ENCODE measurements around the gene CAMKK2.
"Not testable (repeated sequence)": the region's sequence is repeated elsewhere in the genome, so short reads cannot be mapped to it uniquely, and the experiment has no call there.

CAMKK2 gene

DNA sequence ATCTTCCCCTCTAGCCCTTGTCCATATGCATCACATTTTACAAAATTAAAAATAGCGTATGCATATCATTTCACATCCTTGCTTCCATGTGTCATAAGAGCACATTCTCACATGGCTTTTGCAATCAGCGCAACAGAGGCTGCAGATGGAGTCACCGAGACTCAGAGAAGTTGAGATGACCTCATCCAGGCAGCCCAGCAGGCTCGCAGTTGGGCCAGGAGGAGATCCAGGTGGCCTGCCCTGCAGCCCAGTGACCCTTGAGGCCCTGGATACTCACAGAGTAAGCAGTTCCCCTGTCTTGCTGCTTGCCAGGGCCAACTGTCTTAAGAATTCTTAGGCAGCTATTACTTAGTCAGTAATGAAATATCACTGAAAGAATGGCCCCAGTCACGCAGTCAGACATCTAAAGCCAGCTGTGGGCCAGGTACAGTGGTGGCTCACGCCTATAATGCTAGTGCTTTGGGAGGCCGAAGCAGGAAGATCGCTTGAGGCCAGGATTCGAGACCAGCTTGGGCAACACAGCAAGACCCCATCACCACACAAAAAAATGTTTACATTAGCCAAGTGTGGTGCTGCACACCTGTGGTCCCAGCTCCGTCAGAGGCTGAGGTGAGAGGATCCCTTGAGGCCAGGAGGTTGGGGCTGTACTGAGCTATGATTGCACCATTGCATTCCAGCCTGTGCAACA lies 9.1 kb downstream of the CAMKK2 start:
- H3K36me3 ChIP-seq (ENCODE audit: control insufficient read depth in 2 of 2, insufficient read depth in 2 of 2, low read length in 2 of 2), result peaks cover 0 to 6% of the 10 kb centered on the region in 2 donors
- H3K4me1 ChIP-seq (ENCODE audit: control insufficient read depth, insufficient read depth, low read length), result peaks cover 16% of the 10 kb centered on the region
- no peak overlapping the region for H3K27ac ChIP-seq (ENCODE audit: low read length)
- no peaks in the 10 kb centered on the region for H3K27me3 ChIP-seq (ENCODE audit: control insufficient read depth in 1 of 2, insufficient read depth in 2 of 2, low read length in 2 of 2)
- no peak overlapping the region for H3K9ac ChIP-seq (ENCODE audit: low read length in 2 of 2)
- no peak overlapping the region for H3K4me3 ChIP-seq (ENCODE audit: low read length in 2 of 2)
- no peaks in the 10 kb centered on the region for H3K9me3 ChIP-seq (ENCODE audit: control insufficient read depth in 2 of 2, low read length in 2 of 2)

GRCh38 chr12:121285856-121286255 lies 10.7 kb downstream of the CAMKK2 start:
- H3K9ac ChIP-seq (ENCODE audit: low read length in 2 of 2), result no peak overlapping the region
- peaks cover 0 to 2% of the 10 kb centered on the region in 2 donors for H3K36me3 ChIP-seq (ENCODE audit: control insufficient read depth in 2 of 2, insufficient read depth in 2 of 2, low read length in 2 of 2)
- peaks cover 21% of the 10 kb centered on the region for H3K4me1 ChIP-seq (ENCODE audit: control insufficient read depth, insufficient read depth, low read length)
- H3K9me3 ChIP-seq (ENCODE audit: control insufficient read depth in 2 of 2, low read length in 2 of 2), result no peaks in the 10 kb centered on the region
- H3K27me3 ChIP-seq (ENCODE audit: control insufficient read depth in 1 of 2, insufficient read depth in 2 of 2, low read length in 2 of 2), result no peaks in the 10 kb centered on the region
- H3K27ac ChIP-seq (ENCODE audit: low read length), result no peak overlapping the region
- no peak overlapping the region for H3K4me3 ChIP-seq (ENCODE audit: low read length in 2 of 2)

DNA sequence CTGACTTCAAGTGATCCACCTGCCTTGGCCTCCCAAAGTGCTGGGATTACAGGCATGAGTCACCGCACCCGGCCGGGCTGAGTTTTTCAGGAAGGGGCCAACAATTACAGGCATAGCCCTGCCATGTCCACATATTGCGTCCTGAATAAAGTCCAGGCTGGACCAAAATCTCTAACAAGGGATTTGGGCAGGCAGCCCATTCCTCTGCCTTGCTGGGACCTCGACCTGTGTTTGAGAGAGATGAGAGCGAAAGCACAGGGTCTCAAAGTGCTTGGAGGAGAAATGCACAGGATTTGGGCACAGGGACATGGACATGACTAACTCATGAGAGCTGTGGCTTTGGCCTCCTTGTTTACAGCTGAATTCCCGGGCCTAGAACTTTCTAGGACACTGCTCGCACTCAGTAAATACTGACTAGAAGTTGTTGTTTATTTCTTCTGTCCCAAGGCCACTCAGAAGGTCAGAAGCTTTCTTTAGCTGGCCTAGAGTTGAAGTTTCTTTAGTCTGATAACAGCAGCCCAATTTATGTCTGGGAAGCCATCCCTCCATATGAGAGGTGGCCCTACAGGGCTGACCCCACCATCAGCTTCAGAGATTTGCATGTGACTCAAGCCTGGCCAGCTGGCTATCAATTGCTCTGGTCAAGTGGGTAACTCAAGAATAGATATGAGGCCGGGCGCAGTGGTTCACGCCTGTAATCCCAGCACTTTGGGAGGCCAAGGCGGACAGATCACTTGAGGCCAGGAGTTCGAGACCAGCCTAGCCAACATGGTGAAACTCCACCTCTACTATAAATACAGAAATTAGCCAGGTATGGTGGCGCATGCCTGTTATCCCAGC lies 11.7 kb downstream of the CAMKK2 start:
- Histone ChIP-seq H3K4me1 (ENCODE audit: control insufficient read depth, insufficient read depth, low read length) (peaks cover 22% of the 10 kb centered on the region), H3K27ac (ENCODE audit: low read length) (no peak overlapping the region), H3K36me3 (ENCODE audit: control insufficient read depth in 2 of 2, insufficient read depth in 2 of 2, low read length in 2 of 2) (peaks cover 0 to 2% of the 10 kb centered on the region in 2 donors), H3K9me3 (ENCODE audit: control insufficient read depth in 2 of 2, low read length in 2 of 2) (no peaks in the 10 kb centered on the region), H3K4me3 (ENCODE audit: low read length in 2 of 2) (no peak overlapping the region), H3K27me3 (ENCODE audit: control insufficient read depth in 1 of 2, insufficient read depth in 2 of 2, low read length in 2 of 2) (no peaks in the 10 kb centered on the region), H3K9ac (ENCODE audit: low read length in 2 of 2) (peak overlapping the region in 1 of 2 donors; percentile 29)

DNA sequence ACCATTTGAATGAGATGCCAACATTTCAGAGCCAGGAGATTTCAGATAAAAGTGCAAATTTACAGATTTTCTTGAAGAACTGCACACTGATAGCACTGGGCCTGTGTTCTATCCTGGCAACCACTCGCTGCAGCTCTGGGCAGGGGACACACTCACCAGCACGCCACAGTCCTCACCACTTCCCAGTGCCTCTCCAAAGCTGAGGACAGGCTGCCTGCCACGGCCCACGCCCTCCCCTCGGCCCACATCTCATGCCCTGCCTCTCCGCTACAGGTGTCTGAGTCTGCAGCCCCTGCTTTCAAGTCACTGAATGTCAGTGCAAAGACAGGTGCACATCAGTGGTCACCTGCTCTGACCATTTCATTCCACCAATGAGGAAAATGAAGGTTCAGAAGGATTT lies 12.7 kb downstream of the CAMKK2 start:
- peaks cover 24% of the 10 kb centered on the region for H3K4me1 ChIP-seq (ENCODE audit: control insufficient read depth, insufficient read depth, low read length)
- H3K9me3 ChIP-seq (ENCODE audit: control insufficient read depth in 2 of 2, low read length in 2 of 2), result no peaks in the 10 kb centered on the region
- H3K36me3 ChIP-seq (ENCODE audit: control insufficient read depth in 2 of 2, insufficient read depth in 2 of 2, low read length in 2 of 2), result peaks cover 0 to 2% of the 10 kb centered on the region in 2 donors
- H3K4me3 ChIP-seq (ENCODE audit: low read length in 2 of 2), result no peak overlapping the region
- no peak overlapping the region for H3K27ac ChIP-seq (ENCODE audit: low read length)
- H3K9ac ChIP-seq (ENCODE audit: low read length in 2 of 2), result no peak overlapping the region
- H3K27me3 ChIP-seq (ENCODE audit: control insufficient read depth in 1 of 2, insufficient read depth in 2 of 2, low read length in 2 of 2), result no peaks in the 10 kb centered on the region

DNA sequence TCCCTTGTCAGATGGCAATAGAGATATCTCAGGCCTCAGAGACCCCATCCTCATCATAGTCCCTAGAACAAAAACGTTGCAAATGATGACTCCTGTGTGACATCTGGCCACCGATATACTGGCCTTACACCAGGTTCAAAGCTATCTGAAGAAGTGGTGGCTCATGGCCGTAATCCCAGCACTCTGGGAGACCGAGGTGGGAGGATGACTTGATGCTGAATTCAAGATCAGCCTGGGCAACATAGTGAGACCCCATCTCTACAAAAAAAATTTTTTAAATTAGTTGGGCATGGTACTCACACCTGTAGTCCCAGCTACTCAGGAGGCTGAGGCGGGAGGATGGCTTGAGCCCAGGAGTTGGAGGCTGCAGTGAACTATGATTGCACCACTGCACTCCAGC lies 13.1 kb downstream of the CAMKK2 start:
- Histone ChIP-seq H3K4me1 (ENCODE audit: control insufficient read depth, insufficient read depth, low read length) (peaks cover 22% of the 10 kb centered on the region), H3K27ac (ENCODE audit: low read length) (no peak overlapping the region), H3K36me3 (ENCODE audit: control insufficient read depth in 2 of 2, insufficient read depth in 2 of 2, low read length in 2 of 2) (peaks cover 0 to 2% of the 10 kb centered on the region in 2 donors)

GRCh38 chr12:121282910-121283309 lies 13.6 kb downstream of the CAMKK2 start:
- peaks cover 20% of the 10 kb centered on the region for H3K4me1 ChIP-seq (ENCODE audit: control insufficient read depth, insufficient read depth, low read length)
- not testable (repeated sequence) for H3K27me3 ChIP-seq (ENCODE audit: control insufficient read depth in 1 of 2, insufficient read depth in 2 of 2, low read length in 2 of 2); H3K27ac ChIP-seq (ENCODE audit: low read length); H3K9ac ChIP-seq (ENCODE audit: low read length in 2 of 2); H3K36me3 ChIP-seq (ENCODE audit: control insufficient read depth in 2 of 2, insufficient read depth in 2 of 2, low read length in 2 of 2); H3K4me3 ChIP-seq (ENCODE audit: low read length in 2 of 2); H3K9me3 ChIP-seq (ENCODE audit: control insufficient read depth in 2 of 2, low read length in 2 of 2)

More for the DNA sequence above, 13.1 kb downstream of the CAMKK2 start:
- Histone ChIP-seq H3K27me3 (ENCODE audit: control insufficient read depth in 1 of 2, insufficient read depth in 2 of 2, low read length in 2 of 2) (no peaks in the 10 kb centered on the region), H3K4me3 (ENCODE audit: low read length in 2 of 2) (no peak overlapping the region), H3K9ac (ENCODE audit: low read length in 2 of 2) (no peak overlapping the region), H3K9me3 (ENCODE audit: control insufficient read depth in 2 of 2, low read length in 2 of 2) (no peaks in the 10 kb centered on the region)

GRCh38 chr12:121282072-121282742 lies 14.3 kb downstream of the CAMKK2 start:
- Histone ChIP-seq H3K27me3 (ENCODE audit: control insufficient read depth in 1 of 2, insufficient read depth in 2 of 2, low read length in 2 of 2) (no peaks in the 10 kb centered on the region), H3K4me3 (ENCODE audit: low read length in 2 of 2) (no peak overlapping the region), H3K4me1 (ENCODE audit: control insufficient read depth, insufficient read depth, low read length) (peaks cover 20% of the 10 kb centered on the region), H3K27ac (ENCODE audit: low read length) (peak overlapping the region; percentile 24), H3K9me3 (ENCODE audit: control insufficient read depth in 2 of 2, low read length in 2 of 2) (no peaks in the 10 kb centered on the region), H3K9ac (ENCODE audit: low read length in 2 of 2) (no peak overlapping the region), H3K36me3 (ENCODE audit: control insufficient read depth in 2 of 2, insufficient read depth in 2 of 2, low read length in 2 of 2) (peaks cover 0 to 3% of the 10 kb centered on the region in 2 donors)

- H3K27ac ChIP-seq (ENCODE audit: low read length); H3K36me3 ChIP-seq (ENCODE audit: control insufficient read depth in 2 of 2, insufficient read depth in 2 of 2, low read length in 2 of 2); H3K9me3 ChIP-seq (ENCODE audit: control insufficient read depth in 2 of 2, low read length in 2 of 2); H3K9ac ChIP-seq (ENCODE audit: low read length in 2 of 2); H3K4me3 ChIP-seq (ENCODE audit: low read length in 2 of 2); H3K27me3 ChIP-seq (ENCODE audit: control insufficient read depth in 1 of 2, insufficient read depth in 2 of 2, low read length in 2 of 2): not testable (repeated sequence)
- H3K4me1 ChIP-seq (ENCODE audit: control insufficient read depth, insufficient read depth, low read length), result peaks cover 20% of the 10 kb centered on the region
These were observed 15.4 kb downstream of the CAMKK2 start for GRCh38 chr12:121281116-121281515.

DNA sequence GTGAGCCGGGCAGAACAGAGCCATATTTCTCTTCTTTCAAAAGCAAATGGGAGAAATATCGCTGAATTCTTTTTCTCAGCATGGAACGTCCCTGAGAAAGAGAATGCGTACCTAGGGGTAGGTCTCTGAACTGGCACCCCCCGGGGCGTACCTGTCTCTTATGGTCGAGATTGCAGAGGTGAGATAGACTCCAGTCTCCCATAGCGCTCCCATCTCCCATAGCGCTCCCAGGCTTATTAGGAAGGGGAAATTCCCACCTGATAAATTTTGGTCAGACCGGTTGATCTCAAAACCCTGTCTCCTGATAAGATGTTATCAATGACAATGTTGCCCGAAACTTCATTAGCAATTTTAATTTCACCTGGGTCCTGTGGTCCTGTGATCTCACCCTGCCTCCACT lies 16.0 kb downstream of the CAMKK2 start:
- H3K9ac ChIP-seq (ENCODE audit: low read length in 2 of 2); H3K27ac ChIP-seq (ENCODE audit: low read length); H3K36me3 ChIP-seq (ENCODE audit: control insufficient read depth in 2 of 2, insufficient read depth in 2 of 2, low read length in 2 of 2); H3K4me3 ChIP-seq (ENCODE audit: low read length in 2 of 2); H3K9me3 ChIP-seq (ENCODE audit: control insufficient read depth in 2 of 2, low read length in 2 of 2); H3K27me3 ChIP-seq (ENCODE audit: control insufficient read depth in 1 of 2, insufficient read depth in 2 of 2, low read length in 2 of 2): not testable (repeated sequence)
- H3K4me1 ChIP-seq (ENCODE audit: control insufficient read depth, insufficient read depth, low read length), result peaks cover 20% of the 10 kb centered on the region

DNA sequence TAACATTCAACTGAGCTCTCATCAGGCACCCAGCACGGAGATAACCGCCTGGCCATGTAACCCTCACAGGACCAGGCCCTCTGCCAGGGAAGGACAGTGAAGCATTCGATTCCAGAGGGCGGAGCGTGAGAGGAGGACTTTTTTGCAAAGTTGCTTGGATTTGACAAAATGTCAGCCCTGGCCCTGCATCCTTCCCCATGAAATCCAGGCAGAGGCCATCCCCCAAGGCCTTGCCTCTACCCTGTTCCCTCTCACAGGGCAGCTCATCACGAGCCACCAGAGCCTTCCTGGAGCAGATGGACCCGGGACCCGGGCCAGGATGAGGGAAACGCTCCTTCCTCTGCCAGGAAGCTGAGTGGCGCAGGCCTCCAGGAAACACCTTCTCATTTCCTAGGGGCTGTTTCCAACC lies 17.0 kb downstream of the CAMKK2 start:
- H3K4me1 ChIP-seq (ENCODE audit: control insufficient read depth, insufficient read depth, low read length), result peaks cover 17% of the 10 kb centered on the region
- H3K9me3 ChIP-seq (ENCODE audit: control insufficient read depth in 2 of 2, low read length in 2 of 2), result no peaks in the 10 kb centered on the region
- no peak overlapping the region for H3K4me3 ChIP-seq (ENCODE audit: low read length in 2 of 2)
- peaks cover 0 to 3% of the 10 kb centered on the region in 2 donors for H3K36me3 ChIP-seq (ENCODE audit: control insufficient read depth in 2 of 2, insufficient read depth in 2 of 2, low read length in 2 of 2)
- no peak overlapping the region for H3K9ac ChIP-seq (ENCODE audit: low read length in 2 of 2)
- H3K27ac ChIP-seq (ENCODE audit: low read length), result peak overlapping the region; percentile 6
- no peaks in the 10 kb centered on the region for H3K27me3 ChIP-seq (ENCODE audit: control insufficient read depth in 1 of 2, insufficient read depth in 2 of 2, low read length in 2 of 2)

Data from stomach smooth muscle (tissue), 2 donors.